Transverse colon (tissue), 4 donors: ENCODE data around the gene MAPKAP1.

Experiments used
- EP300 ChIP-seq: sonication (generic); formaldehyde crosslinking; IDR thresholded peaks from one replicate; pipeline ENCODE4 v1.6.1; 2017; ENCODE audit warnings: antibody characterized with exemption, low read depth
- POLR2A ChIP-seq: fragments of 450-650 bp; IDR thresholded peaks from one replicate; pipeline ENCODE4 v1.6.1; 2016; ENCODE audit warnings: antibody characterized with exemption, mild to moderate bottlenecking, moderate library complexity
- POLR2AphosphoS5 ChIP-seq, 3 donors: sonication (generic); formaldehyde crosslinking; IDR thresholded peaks; one replicate each; pipeline ENCODE4 v1.6.1; 2016; ENCODE audit warnings: antibody characterized with exemption in 3 of 3
- TF ChIP-seq, protein P1 (sequence below), 5 experiments: fragments of 200-600 bp in 3 of 5; fragments of 450-650 bp in 2 of 5; sonication (generic) in 3 of 5; IDR thresholded peaks; 1 replicate in 2 of 5; 2 replicates in 3 of 5; pipeline ENCODE4 v1.5.1; 2016 to 2017; ENCODE audit warnings: antibody characterized with exemption in 5 of 5, inconsistent platforms in 3 of 5, mild to moderate bottlenecking in 2 of 5, moderate library complexity in 1 of 5

DNA sequence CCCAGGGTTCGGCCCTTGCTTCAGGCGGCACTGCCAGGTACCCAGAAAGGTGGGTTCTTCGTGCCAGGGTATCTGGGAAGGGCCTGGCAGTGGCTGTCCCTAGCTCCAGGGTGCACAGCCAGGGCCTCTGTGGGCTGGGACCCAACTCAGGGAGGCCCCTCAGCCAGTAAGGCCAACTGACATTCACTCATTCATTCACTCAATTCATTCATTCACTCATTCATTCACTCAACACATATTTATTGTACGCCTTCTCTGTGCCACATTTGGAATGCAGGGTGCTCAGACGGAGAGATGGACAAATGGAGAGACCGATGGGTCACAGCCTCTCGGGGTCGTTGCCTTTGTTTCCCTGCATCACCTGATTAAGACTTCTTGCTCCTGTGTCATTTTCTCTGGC lies 290.5 kb downstream of the MAPKAP1 start:
- TF ChIP-seq, protein P1, sequence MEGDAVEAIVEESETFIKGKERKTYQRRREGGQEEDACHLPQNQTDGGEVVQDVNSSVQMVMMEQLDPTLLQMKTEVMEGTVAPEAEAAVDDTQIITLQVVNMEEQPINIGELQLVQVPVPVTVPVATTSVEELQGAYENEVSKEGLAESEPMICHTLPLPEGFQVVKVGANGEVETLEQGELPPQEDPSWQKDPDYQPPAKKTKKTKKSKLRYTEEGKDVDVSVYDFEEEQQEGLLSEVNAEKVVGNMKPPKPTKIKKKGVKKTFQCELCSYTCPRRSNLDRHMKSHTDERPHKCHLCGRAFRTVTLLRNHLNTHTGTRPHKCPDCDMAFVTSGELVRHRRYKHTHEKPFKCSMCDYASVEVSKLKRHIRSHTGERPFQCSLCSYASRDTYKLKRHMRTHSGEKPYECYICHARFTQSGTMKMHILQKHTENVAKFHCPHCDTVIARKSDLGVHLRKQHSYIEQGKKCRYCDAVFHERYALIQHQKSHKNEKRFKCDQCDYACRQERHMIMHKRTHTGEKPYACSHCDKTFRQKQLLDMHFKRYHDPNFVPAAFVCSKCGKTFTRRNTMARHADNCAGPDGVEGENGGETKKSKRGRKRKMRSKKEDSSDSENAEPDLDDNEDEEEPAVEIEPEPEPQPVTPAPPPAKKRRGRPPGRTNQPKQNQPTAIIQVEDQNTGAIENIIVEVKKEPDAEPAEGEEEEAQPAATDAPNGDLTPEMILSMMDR (IDR thresholded peaks at IDR 0.05): no peak
- no peak for TF ChIP-seq POLR2A
- TF ChIP-seq EP300: no peak
- no peak for TF ChIP-seq POLR2AphosphoS5 (IDR thresholded peaks at IDR 0.05)
